PC-9 (cell line): ENCODE results near the gene SH3GL2. TPM values are rescaled to one million over a fixed set of nuclear protein-coding genes. Genes with fewer than 3 reads are reported as not detected.

Experiments used
- BruUV-seq: library from RNA; stranded (reverse); fragments of 400-500 nt; replicated peaks from 2 replicates; lab custom pipeline; 2021; lab: Mats Ljungman, UMichigan
- CTCF ChIA-PET: fragments of 300-600 bp; sonication (Branson Sonifier 250); formaldehyde crosslinking; loops from one replicate; lab custom pipeline; 2022; ENCODE audit warnings: antibody characterized with exemption; lab: Charles Lee
- POLR2A ChIA-PET: fragments of 300-600 bp; sonication (Branson Sonifier 250); formaldehyde crosslinking; loops from one replicate; lab custom pipeline; 2022; ENCODE audit warnings: antibody characterized with exemption; ENCODE audit not compliant: unreplicated experiment; lab: Charles Lee
- DNase-seq, 2 experiments: peaks; one replicate each; pipeline versions ENCODE4 v3.0.0 to v3.0.0-alpha.2; 2015 to 2022; ENCODE audit warnings: mixed read lengths in 1 of 2
- H2AFZ ChIP-seq: fragments of 200-600 bp; sonication (generic); 2 replicates; pipeline ENCODE4 v1.8.1; 2017; ENCODE audit warnings: antibody characterized with exemption
- H3F3A ChIP-seq: fragments of 200-600 bp; sonication (generic); 2 replicates; pipeline ENCODE4 v1.8.1; 2017; ENCODE audit warnings: antibody characterized with exemption, mild to moderate bottlenecking, low read depth; ENCODE audit not compliant: insufficient read depth
- H3K27ac ChIP-seq: fragments of 200-600 bp; sonication (generic); 2 replicates; pipeline ENCODE4 v1.6.1; 2016; ENCODE audit warnings: mixed run types
- H3K27me3 ChIP-seq: fragments of 200-600 bp; sonication (generic); 2 replicates; pipeline ENCODE4 v1.6.1; 2016; ENCODE audit warnings: low read depth, mixed run types; ENCODE audit not compliant: insufficient read depth
- H3K36me3 ChIP-seq: fragments of 200-600 bp; sonication (generic); 2 replicates; pipeline ENCODE4 v1.6.1; 2016; ENCODE audit warnings: low read depth, mixed run types
- H3K4me1 ChIP-seq: fragments of 200-600 bp; sonication (generic); replicated peaks from 2 replicates; pipeline ENCODE4 v1.6.1; 2016; ENCODE audit warnings: mixed run types; ENCODE audit not compliant: insufficient read depth
- H3K4me2 ChIP-seq: fragments of 200-600 bp; sonication (generic); 2 replicates; pipeline ENCODE4 v1.6.1; 2017; ENCODE audit warnings: mixed run types
- H3K4me3 ChIP-seq: fragments of 200-600 bp; sonication (generic); 2 replicates; pipeline ENCODE4 v1.6.1; 2016; ENCODE audit warnings: mixed run types
- H3K79me2 ChIP-seq: fragments of 200-600 bp; sonication (generic); 2 replicates; pipeline ENCODE4 v1.6.1; 2017; ENCODE audit warnings: low read depth, mixed run types
- H3K9me2 ChIP-seq: fragments of 200-600 bp; sonication (generic); 2 replicates; pipeline ENCODE4 v1.8.1; 2017; ENCODE audit warnings: mild to moderate bottlenecking; ENCODE audit not compliant: insufficient read depth
- H3K9me3 ChIP-seq: fragments of 200-600 bp; sonication (generic); 2 replicates; pipeline ENCODE4 v1.8.1; 2016; ENCODE audit warnings: low read depth; ENCODE audit not compliant: insufficient read depth
- H4K20me1 ChIP-seq: fragments of 200-600 bp; sonication (generic); 2 replicates; pipeline ENCODE4 v1.8.1; 2017; ENCODE audit not compliant: insufficient read depth
- EZH2 ChIP-seq: fragments of 200-600 bp; sonication (generic); IDR thresholded peaks from 2 replicates; pipeline ENCODE4 v1.8.0; 2017; ENCODE audit warnings: antibody characterized with exemption, low read depth
- intact Hi-C: fragments of 100-400 bp; cut with micrococcal nuclease; formaldehyde crosslinking; loops from one replicate; pipeline ENCODE4 v1.10.0; 2022; ENCODE audit not compliant: unreplicated experiment
- total RNA-seq: library from RNA; stranded (reverse); gene quantifications from 2 replicates; pipeline ENCODE4 v1.2.3, GENCODE V29; 2021
- TF ChIP-seq, protein P1 (sequence below): fragments of 200-600 bp; sonication (generic); conservative IDR thresholded peaks from 2 replicates; pipeline ENCODE4 v1.6.1; 2017; ENCODE audit warnings: mixed run types, antibody characterized with exemption, mild to moderate bottlenecking, moderate library complexity

SH3GL2 gene
- total RNA-seq, 1 experiment from 2014 or later: not detected

DNA sequence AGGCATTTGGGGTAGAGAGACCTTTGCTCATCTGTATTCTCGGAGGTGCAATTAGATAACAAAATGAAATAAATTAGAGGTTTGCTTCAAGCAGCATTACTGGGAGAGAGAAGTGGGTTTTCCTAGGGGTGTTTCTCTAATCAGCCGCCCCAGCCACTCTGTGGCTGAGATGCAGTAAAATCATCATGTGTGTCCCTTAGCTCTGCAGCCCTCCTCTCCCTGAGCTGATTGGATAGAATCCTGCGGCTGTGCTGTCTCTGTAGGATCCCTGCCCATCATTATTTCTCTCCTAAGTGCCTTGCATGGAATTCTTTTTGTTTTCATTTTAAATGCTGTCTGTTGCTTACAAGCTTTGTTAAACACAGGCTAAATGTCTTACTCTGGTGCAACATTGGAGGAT is 171.4 kb downstream of the SH3GL2 start:
- intact Hi-C loops: no loop called here
- Histone ChIP-seq H2AFZ (no peak overlapping the region), H3K9me2 (no peaks in the 10 kb centered on the region), H3K79me2 (no peaks in the 10 kb centered on the region), H3K4me3 (no peak overlapping the region), H3K4me2 (no peak overlapping the region), H4K20me1 (no peaks in the 10 kb centered on the region), H3K27ac (no peak overlapping the region), H3K36me3 (no peaks in the 10 kb centered on the region), H3K27me3 (no peaks in the 10 kb centered on the region), H3K4me1 (no peaks in the 10 kb centered on the region), H3K9me3 (no peaks in the 10 kb centered on the region), H3F3A (no peaks in the 10 kb centered on the region)
- DNase-seq: no peak
- BruUV-seq: no TSS peak
- ChIA-PET POLR2A (no interaction called here), CTCF (no interaction called here)
- TF ChIP-seq, protein P1, sequence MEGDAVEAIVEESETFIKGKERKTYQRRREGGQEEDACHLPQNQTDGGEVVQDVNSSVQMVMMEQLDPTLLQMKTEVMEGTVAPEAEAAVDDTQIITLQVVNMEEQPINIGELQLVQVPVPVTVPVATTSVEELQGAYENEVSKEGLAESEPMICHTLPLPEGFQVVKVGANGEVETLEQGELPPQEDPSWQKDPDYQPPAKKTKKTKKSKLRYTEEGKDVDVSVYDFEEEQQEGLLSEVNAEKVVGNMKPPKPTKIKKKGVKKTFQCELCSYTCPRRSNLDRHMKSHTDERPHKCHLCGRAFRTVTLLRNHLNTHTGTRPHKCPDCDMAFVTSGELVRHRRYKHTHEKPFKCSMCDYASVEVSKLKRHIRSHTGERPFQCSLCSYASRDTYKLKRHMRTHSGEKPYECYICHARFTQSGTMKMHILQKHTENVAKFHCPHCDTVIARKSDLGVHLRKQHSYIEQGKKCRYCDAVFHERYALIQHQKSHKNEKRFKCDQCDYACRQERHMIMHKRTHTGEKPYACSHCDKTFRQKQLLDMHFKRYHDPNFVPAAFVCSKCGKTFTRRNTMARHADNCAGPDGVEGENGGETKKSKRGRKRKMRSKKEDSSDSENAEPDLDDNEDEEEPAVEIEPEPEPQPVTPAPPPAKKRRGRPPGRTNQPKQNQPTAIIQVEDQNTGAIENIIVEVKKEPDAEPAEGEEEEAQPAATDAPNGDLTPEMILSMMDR: no peak
- no peak for TF ChIP-seq EZH2

DNA sequence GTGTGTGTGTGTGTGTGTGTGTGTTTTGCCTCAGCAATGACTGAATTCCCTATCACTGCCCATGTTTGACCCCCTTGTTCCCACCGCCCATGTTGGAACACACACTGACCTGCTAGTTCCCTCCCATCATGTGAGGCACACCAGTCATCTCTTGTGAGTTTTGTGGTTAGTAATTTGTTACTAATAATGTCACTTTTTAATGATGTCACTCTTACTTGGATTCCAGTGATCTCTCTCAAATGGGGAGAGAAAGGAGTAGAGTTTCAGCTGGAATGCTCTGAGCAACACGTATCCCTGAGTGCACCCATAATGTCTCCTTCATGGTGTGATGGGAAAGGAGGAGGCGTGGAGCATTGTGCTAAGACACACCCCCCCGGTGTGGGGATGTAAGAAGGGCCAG is 172.6 kb downstream of the SH3GL2 start:
- H3K4me2 ChIP-seq: no peak overlapping the region
- H3K9me3 ChIP-seq: no peaks in the 10 kb centered on the region
- no peaks in the 10 kb centered on the region for H4K20me1 ChIP-seq
- H3K27ac ChIP-seq: no peak overlapping the region
- no peaks in the 10 kb centered on the region for H3K4me1 ChIP-seq
- no peaks in the 10 kb centered on the region for H3K36me3 ChIP-seq
- H3K4me3 ChIP-seq: no peak overlapping the region
- CTCF ChIA-PET: no interaction called here
- POLR2A ChIA-PET: no interaction called here
- no peak for DNase-seq
- H2AFZ ChIP-seq: no peak overlapping the region
- no peaks in the 10 kb centered on the region for H3K79me2 ChIP-seq
- no peaks in the 10 kb centered on the region for H3F3A ChIP-seq
- no peaks in the 10 kb centered on the region for H3K9me2 ChIP-seq
- TF ChIP-seq, protein P1: no peak
- no peak for TF ChIP-seq EZH2
- intact Hi-C loops: no loop called here
- BruUV-seq: no TSS peak
- no peaks in the 10 kb centered on the region for H3K27me3 ChIP-seq

DNA sequence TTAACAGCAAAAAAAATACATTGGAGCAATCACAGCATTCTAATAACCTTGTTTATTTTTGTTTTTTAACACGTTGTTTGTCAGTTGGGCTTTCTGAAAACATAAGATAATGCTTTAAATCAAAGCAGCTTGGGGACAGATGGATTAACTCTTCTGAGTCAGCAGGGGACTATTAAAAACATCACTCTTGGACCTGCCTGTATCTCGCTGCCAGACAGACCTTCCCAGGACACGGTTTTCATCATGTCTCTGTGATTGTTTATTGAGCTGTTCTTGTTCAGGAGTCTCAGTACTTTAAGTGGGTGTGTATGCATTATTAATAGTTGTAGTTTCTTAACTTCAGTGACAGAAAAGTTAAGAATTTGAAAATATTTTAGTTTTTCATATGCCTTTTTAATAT is 173.2 kb downstream of the SH3GL2 start:
- Histone ChIP-seq H3F3A (no peaks in the 10 kb centered on the region), H3K27me3 (no peaks in the 10 kb centered on the region), H3K4me3 (no peak overlapping the region), H3K79me2 (no peaks in the 10 kb centered on the region), H3K4me1 (no peaks in the 10 kb centered on the region), H3K27ac (no peak overlapping the region), H3K4me2 (no peak overlapping the region), H3K36me3 (no peaks in the 10 kb centered on the region), H3K9me3 (no peaks in the 10 kb centered on the region), H3K9me2 (no peaks in the 10 kb centered on the region), H4K20me1 (no peaks in the 10 kb centered on the region), H2AFZ (no peak overlapping the region)
- TF ChIP-seq, protein P1: no peak
- no peak for TF ChIP-seq EZH2
- intact Hi-C loops: no loop called here
- ChIA-PET POLR2A (no interaction called here), CTCF (no interaction called here)
- DNase-seq: no peak
- no TSS peak for BruUV-seq
